ENCODE data around the gene CETP.

Gene CETP

GRCh38 chr16:57007530-57007929, 45.8 kb downstream of the CETP start:
- no peak for FAIRE-seq
- TF ChIP-seq POLR2A (IDR thresholded peaks at IDR 0.05; ENCODE audit: low read depth, low read length) (no peak), TAF1 (IDR thresholded peaks at IDR 0.05; ENCODE audit: borderline replicate concordance, low read depth, low read length) (no peak), POLR2AphosphoS5 (IDR thresholded peaks at IDR 0.05; ENCODE audit: low read depth, low read length) (no peak)
- DNase-seq (ENCODE audit: insufficient read length) = no peak

GRCh38 chr16:57008440-57008839, 46.7 kb downstream of the CETP start:
- no peak for DNase-seq (ENCODE audit: insufficient read length)
- no peak for TF ChIP-seq POLR2A (IDR thresholded peaks at IDR 0.05; ENCODE audit: low read depth, low read length)
- no peak for TF ChIP-seq POLR2AphosphoS5 (IDR thresholded peaks at IDR 0.05; ENCODE audit: low read depth, low read length)
- TF ChIP-seq TAF1 (IDR thresholded peaks at IDR 0.05; ENCODE audit: borderline replicate concordance, low read depth, low read length) = no peak
- FAIRE-seq = no peak

GRCh38 chr16:57009643-57010170, 48.0 kb downstream of the CETP start:
- FAIRE-seq (no peak), DNase-seq (ENCODE audit: insufficient read length) (no peak)
- TF ChIP-seq POLR2AphosphoS5 (IDR thresholded peaks at IDR 0.05; ENCODE audit: low read depth, low read length) (no peak), POLR2A (IDR thresholded peaks at IDR 0.05; ENCODE audit: low read depth, low read length) (no peak), TAF1 (IDR thresholded peaks at IDR 0.05; ENCODE audit: borderline replicate concordance, low read depth, low read length) (no peak)

- DNase-seq (ENCODE audit: insufficient read length) (no peak), FAIRE-seq (no peak)
- TF ChIP-seq POLR2A (IDR thresholded peaks at IDR 0.05; ENCODE audit: low read depth, low read length) (no peak), POLR2AphosphoS5 (IDR thresholded peaks at IDR 0.05; ENCODE audit: low read depth, low read length) (no peak), TAF1 (IDR thresholded peaks at IDR 0.05; ENCODE audit: borderline replicate concordance, low read depth, low read length) (no peak)
Observed at GRCh38 chr16:57012353-57012752, 50.6 kb downstream of the CETP start.

- no peak for FAIRE-seq
- TF ChIP-seq POLR2A (IDR thresholded peaks at IDR 0.05; ENCODE audit: low read depth, low read length) (no peak), POLR2AphosphoS5 (IDR thresholded peaks at IDR 0.05; ENCODE audit: low read depth, low read length) (no peak), TAF1 (IDR thresholded peaks at IDR 0.05; ENCODE audit: borderline replicate concordance, low read depth, low read length) (no peak)
- no peak for DNase-seq (ENCODE audit: insufficient read length)
Observed at GRCh38 chr16:57013229-57013628, 51.5 kb downstream of the CETP start.

GRCh38 chr16:57013902-57014301, 52.2 kb downstream of the CETP start:
- FAIRE-seq (no peak), DNase-seq (ENCODE audit: insufficient read length) (no peak)
- no peak for TF ChIP-seq POLR2A (IDR thresholded peaks at IDR 0.05; ENCODE audit: low read depth, low read length)
- no peak for TF ChIP-seq TAF1 (IDR thresholded peaks at IDR 0.05; ENCODE audit: borderline replicate concordance, low read depth, low read length)
- no peak for TF ChIP-seq POLR2AphosphoS5 (IDR thresholded peaks at IDR 0.05; ENCODE audit: low read depth, low read length)

GRCh38 chr16:57016301-57016700, 54.6 kb downstream of the CETP start:
- DNase-seq (ENCODE audit: insufficient read length) (no peak), FAIRE-seq (no peak)
- no peak for TF ChIP-seq POLR2AphosphoS5 (IDR thresholded peaks at IDR 0.05; ENCODE audit: low read depth, low read length)
- no peak for TF ChIP-seq POLR2A (IDR thresholded peaks at IDR 0.05; ENCODE audit: low read depth, low read length)
- TF ChIP-seq TAF1 (IDR thresholded peaks at IDR 0.05; ENCODE audit: borderline replicate concordance, low read depth, low read length) = no peak

- TF ChIP-seq POLR2A (IDR thresholded peaks at IDR 0.05; ENCODE audit: low read depth, low read length) = no peak
- TF ChIP-seq POLR2AphosphoS5 (IDR thresholded peaks at IDR 0.05; ENCODE audit: low read depth, low read length) = no peak
- TF ChIP-seq TAF1 (IDR thresholded peaks at IDR 0.05; ENCODE audit: borderline replicate concordance, low read depth, low read length) = no peak
- FAIRE-seq = no peak
Observed at GRCh38 chr16:57016831-57017230, 55.1 kb downstream of the CETP start.

GRCh38 chr16:57017251-57017650, 55.5 kb downstream of the CETP start:
- DNase-seq (ENCODE audit: insufficient read length) (no peak), FAIRE-seq (no peak)
- TF ChIP-seq POLR2AphosphoS5 (IDR thresholded peaks at IDR 0.05; ENCODE audit: low read depth, low read length) = no peak
- no peak for TF ChIP-seq POLR2A (IDR thresholded peaks at IDR 0.05; ENCODE audit: low read depth, low read length)
- no peak for TF ChIP-seq TAF1 (IDR thresholded peaks at IDR 0.05; ENCODE audit: borderline replicate concordance, low read depth, low read length)

More at GRCh38 chr16:57016831-57017230, 55.1 kb downstream of the CETP start:
- DNase-seq (ENCODE audit: insufficient read length) = no peak

GRCh38 chr16:57019746-57020145, 58.0 kb downstream of the CETP start:
- TF ChIP-seq POLR2AphosphoS5 (IDR thresholded peaks at IDR 0.05; ENCODE audit: low read depth, low read length) = 0 out of 2 replicates have a peak, but pooled peaks have one; percentile 26
- TF ChIP-seq TAF1 (IDR thresholded peaks at IDR 0.05; ENCODE audit: borderline replicate concordance, low read depth, low read length) = no peak
- no peak for FAIRE-seq
- no peak for DNase-seq (ENCODE audit: insufficient read length)

GRCh38 chr16:57020651-57021050, 58.9 kb downstream of the CETP start:
- DNase-seq (ENCODE audit: insufficient read length) (no peak), FAIRE-seq (no peak)
- TF ChIP-seq POLR2A (IDR thresholded peaks at IDR 0.05; ENCODE audit: low read depth, low read length) (no peak), TAF1 (IDR thresholded peaks at IDR 0.05; ENCODE audit: borderline replicate concordance, low read depth, low read length) (no peak), POLR2AphosphoS5 (IDR thresholded peaks at IDR 0.05; ENCODE audit: low read depth, low read length) (no peak)

GRCh38 chr16:57021757-57022156, 60.0 kb downstream of the CETP start:
- FAIRE-seq (no peak), DNase-seq (ENCODE audit: insufficient read length) (no peak)
- TF ChIP-seq TAF1 (IDR thresholded peaks at IDR 0.05; ENCODE audit: borderline replicate concordance, low read depth, low read length) = no peak
- peak; percentile 46; the same call in 1 of the 2 replicates for TF ChIP-seq POLR2AphosphoS5 (IDR thresholded peaks at IDR 0.05; ENCODE audit: low read depth, low read length)

Measured in GM12892 (cell line).